Endometrium (tissue), 2 donors: ENCODE results near the gene PGRMC1.
"Not testable (repeated sequence)": the region's sequence is repeated elsewhere in the genome, so short reads cannot be mapped to it uniquely, and the experiment has no call there.

ENCODE experiments used
- FAIRE-seq: peaks from 2 replicates; lab custom pipeline; 2012; peaks lifted over from hg19 to GRCh38; lab: Jason Lieb, UNC
- donor health status: control.
- donor health status: control.

Gene PGRMC1

GRCh38 chrX:119235872-119236622 lies at the start of gene PGRMC1:
PGRMC1 (plus strand) TSS chrX:119236285; CDS start chrX:119236364, 79 bp downstream.
- FAIRE-seq, result no peak

- no peak for FAIRE-seq
Measured at GRCh38 chrX:119186763-119187162, 49.3 kb upstream of the PGRMC1 start.

- no peak for FAIRE-seq
Measured at GRCh38 chrX:119187298-119187697, 48.8 kb upstream of the PGRMC1 start.

- no peak for FAIRE-seq
Measured at GRCh38 chrX:119189115-119189514, 47.0 kb upstream of the PGRMC1 start.

- no peak for FAIRE-seq
Measured at GRCh38 chrX:119189595-119189994, 46.5 kb upstream of the PGRMC1 start.

- no peak for FAIRE-seq
Measured at GRCh38 chrX:119190091-119190681, 45.9 kb upstream of the PGRMC1 start.

GRCh38 chrX:119190831-119191230 lies 45.3 kb upstream of the PGRMC1 start:
- no peak for FAIRE-seq

GRCh38 chrX:119194621-119195020 lies 41.5 kb upstream of the PGRMC1 start:
- no peak for FAIRE-seq

- no peak for FAIRE-seq
Measured at GRCh38 chrX:119201570-119201969, 34.5 kb upstream of the PGRMC1 start.

- FAIRE-seq, result no peak
Measured at GRCh38 chrX:119206203-119206602, 29.9 kb upstream of the PGRMC1 start.

GRCh38 chrX:119207483-119207882 lies 28.6 kb upstream of the PGRMC1 start:
- FAIRE-seq, result not testable (repeated sequence)

GRCh38 chrX:119208401-119209057 lies 27.6 kb upstream of the PGRMC1 start:
- no peak for FAIRE-seq

- not testable (repeated sequence) for FAIRE-seq
Measured at GRCh38 chrX:119210931-119211648, 25.0 kb upstream of the PGRMC1 start.

- no peak for FAIRE-seq
Measured at GRCh38 chrX:119211649-119212014, 24.5 kb upstream of the PGRMC1 start.

GRCh38 chrX:119218198-119218597 lies 17.9 kb upstream of the PGRMC1 start:
- FAIRE-seq, result peak; percentile 90

- FAIRE-seq, result no peak
Measured at GRCh38 chrX:119222932-119223331, 13.2 kb upstream of the PGRMC1 start.

- no peak for FAIRE-seq
Measured at GRCh38 chrX:119223783-119224182, 12.3 kb upstream of the PGRMC1 start.

- no peak for FAIRE-seq
Measured at GRCh38 chrX:119226446-119226845, 9.6 kb upstream of the PGRMC1 start.

GRCh38 chrX:119228512-119229252 lies 7.4 kb upstream of the PGRMC1 start:
- no peak for FAIRE-seq

- no peak for FAIRE-seq
Measured at GRCh38 chrX:119229253-119229615, 6.9 kb upstream of the PGRMC1 start.

GRCh38 chrX:119230850-119231249 lies 5.2 kb upstream of the PGRMC1 start:
- no peak for FAIRE-seq

GRCh38 chrX:119231936-119232445 lies 4.1 kb upstream of the PGRMC1 start:
- no peak for FAIRE-seq
